Right ventricle myocardium superior (tissue), 1 donor: ENCODE results near the gene SLC22A15. TPM values are rescaled to one million over a fixed set of nuclear protein-coding genes. Genes with fewer than 3 reads are reported as not detected.
A peak's percentile ranks its signal among the peaks of the same experiment; 100 is the strongest.
"Not testable (repeated sequence)": the region's sequence is repeated elsewhere in the genome, so short reads cannot be mapped to it uniquely, and the experiment has no call there.

Experiments
- ATAC-seq: fragments of 200-7000 bp; cut with Tn5 transposase; one replicate; pipeline ENCODE4 v1.9.1; 2020; ENCODE audit warnings: mild to moderate bottlenecking; ENCODE audit not compliant: poor library complexity
- DNase-seq: peaks from one replicate; pipeline ENCODE4 v3.0.0-alpha.2; 2020
- intact Hi-C: fragments of 100-400 bp; cut with DNase I; formaldehyde crosslinking; loops from one replicate; pipeline ENCODE4 v1.11.2; 2022
- long read RNA-seq: library from polyadenylated mRNA; unstranded; transcript quantifications from one replicate; pipeline ENCODE4 v2.0.0, GENCODE V29; 2021
- total RNA-seq: library from RNA; stranded (reverse); fragmentation: NEBNext Ultra II Directional; extraction: Animal tissue kit (Norgen Biotek cat#: 25700); gene quantifications from one replicate; pipeline ENCODE4 v1.2.1, GENCODE V29; 2021
- donor health status: DM: no; HTN: yes; CAD: no; lungs with severe emphysema.

Gene SLC22A15
- 10.7 TPM for total RNA-seq
- long read RNA-seq, full-length matches to known transcripts, result 16 of 27 reads
- long read RNA-seq, partial matches to known transcripts, result 5 of 27 reads
- long read RNA-seq, other reads (novel, unspliced or antisense), result 6 of 27 reads

- peak; percentile 87 for DNase-seq
- ATAC-seq, result peak; percentile 91
- intact Hi-C loops, result loop anchor here (5.0 kb wide), 1 partner anchor 169 kb away; no protein-coding TSS in a partner anchor
Observed at GRCh38 chr1:115976062-115976920, at the start of gene SLC22A15. SLC22A15 (plus strand) TSS chr1:115976513; CDS start chr1:115976628, 115 bp downstream.

GRCh38 chr1:115927971-115928370, 48.3 kb upstream of the SLC22A15 start:
- DNase-seq (no peak), ATAC-seq (no peak)
- intact Hi-C loops, result no loop called here

DNA sequence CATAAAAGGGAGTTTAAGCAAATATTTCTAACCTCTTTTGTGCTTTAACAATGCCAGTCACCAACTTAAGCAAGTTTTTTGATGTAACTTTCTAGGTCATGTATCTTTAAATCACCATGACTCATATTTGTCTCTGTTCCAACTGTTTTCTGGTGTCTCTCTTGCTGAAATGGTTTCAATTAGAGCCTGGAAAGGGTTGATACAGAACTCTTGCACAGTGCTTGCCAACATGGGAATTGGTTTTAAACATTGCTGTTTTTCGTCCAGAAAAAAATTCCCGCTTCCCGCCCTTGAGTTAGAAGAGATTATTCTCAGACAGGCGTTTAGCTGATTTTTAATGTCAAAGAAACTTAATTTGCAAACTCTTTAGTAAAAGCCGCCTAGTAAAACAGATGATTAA, 46.4 kb upstream of the SLC22A15 start:
- no peak for DNase-seq
- intact Hi-C loops, result no loop called here
- peak; percentile 43 for ATAC-seq

DNA sequence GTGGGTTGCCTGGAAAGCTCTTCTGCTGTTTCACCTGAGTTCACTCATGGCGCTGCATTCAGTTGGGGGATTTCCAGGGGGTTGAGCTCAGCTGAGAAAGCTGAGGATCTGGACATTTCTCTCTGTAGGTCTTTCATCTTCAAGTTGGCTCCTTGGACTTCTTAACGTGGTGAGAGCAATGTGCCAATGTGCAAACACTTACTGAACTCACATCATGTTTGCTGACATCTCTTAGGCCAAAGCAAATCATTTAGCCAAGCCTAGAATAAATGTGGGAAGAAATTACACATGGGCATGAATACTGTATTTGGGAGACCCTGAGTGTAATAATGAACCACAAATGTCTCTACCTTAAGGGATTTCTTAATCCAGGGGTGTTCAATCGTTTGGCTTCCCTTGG, 42.7 kb upstream of the SLC22A15 start:
- intact Hi-C loops, result no loop called here
- ATAC-seq (no peak), DNase-seq (no peak)

GRCh38 chr1:115939455-115939854, 36.9 kb upstream of the SLC22A15 start:
- ATAC-seq (no peak), DNase-seq (no peak)
- intact Hi-C loops, result no loop called here

DNA sequence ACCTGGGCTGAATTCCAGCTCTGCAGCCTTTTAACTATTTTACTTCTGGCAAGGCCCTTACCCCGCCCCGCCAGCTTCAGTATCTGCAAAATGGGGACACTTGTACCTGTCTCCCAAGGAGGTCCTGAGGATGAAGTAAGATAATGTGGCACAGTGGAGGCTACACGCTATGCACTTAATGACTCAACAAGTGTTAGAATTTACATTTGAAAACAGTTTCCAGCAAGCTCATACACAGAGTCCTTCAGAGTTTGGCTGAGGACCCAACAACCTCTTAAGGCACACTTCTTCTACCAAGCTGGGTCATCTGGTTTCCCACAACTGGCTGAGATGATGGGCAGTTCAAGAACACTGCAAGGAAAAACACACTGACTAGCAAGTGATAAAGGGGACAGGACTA, 30.2 kb upstream of the SLC22A15 start:
- ATAC-seq (no peak), DNase-seq (no peak)
- intact Hi-C loops, result no loop called here

DNA sequence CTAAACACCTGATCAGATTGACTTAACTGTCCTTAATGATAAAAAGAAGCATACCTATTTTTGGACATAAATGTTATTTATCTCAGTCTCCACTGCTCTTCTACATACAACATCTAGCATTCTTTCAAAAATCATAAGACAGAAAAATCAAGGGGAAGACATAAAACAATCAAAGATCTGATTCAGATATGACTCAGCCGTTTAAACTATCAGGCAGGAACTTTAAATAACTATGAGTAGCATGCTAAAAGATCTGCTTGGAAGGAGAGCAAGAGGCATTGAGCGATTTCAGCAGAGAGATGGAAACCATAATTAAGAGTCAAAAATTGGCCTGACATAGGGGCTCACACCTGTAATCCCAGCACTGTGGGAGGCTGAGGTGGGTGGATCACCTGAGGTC, 27.2 kb upstream of the SLC22A15 start:
- ATAC-seq, result no peak
- intact Hi-C loops, result no loop called here
- DNase-seq, result no peak

DNA sequence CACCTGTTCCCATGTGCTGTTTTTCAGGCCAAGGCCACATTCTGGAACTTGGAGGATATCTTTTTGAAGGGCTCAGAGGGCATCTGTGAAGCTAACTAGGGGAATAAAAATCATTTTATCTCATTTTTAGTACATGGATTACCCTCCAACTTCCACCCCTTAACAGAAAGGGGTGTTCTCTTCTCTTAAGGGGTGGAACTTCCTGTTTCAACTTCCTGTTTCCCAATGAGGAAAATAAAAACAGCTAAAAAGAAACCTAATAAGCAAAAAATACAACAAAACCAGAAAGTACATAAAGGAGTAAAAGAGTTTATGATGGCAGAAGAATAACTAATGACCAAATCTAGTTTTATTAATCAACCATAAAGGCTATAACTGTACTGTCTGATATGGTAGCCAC, 24.8 kb upstream of the SLC22A15 start:
- intact Hi-C loops, result no loop called here
- DNase-seq (no peak), ATAC-seq (no peak)

GRCh38 chr1:115952547-115952946, 23.8 kb upstream of the SLC22A15 start:
- intact Hi-C loops, result no loop called here
- ATAC-seq, result no peak
- no peak for DNase-seq

DNA sequence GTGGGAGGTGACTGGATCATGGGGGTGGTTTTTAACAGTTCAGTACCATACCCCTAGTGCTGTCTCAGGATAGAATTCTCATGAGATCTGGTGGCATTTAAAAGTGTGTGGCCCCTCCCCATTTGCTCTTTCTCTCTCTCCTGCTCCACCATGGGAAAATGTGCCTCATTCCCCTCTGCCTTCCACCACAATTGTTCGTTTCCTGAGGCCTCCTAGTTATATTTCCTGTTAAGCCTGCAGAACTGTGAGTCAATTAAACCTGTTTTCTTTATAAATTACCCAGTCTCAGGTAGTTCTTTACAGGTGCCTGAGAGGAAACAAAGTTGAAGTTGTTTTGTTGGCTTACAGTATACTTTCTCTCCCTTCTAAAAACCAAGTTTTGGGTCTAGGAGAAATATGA, 23.1 kb upstream of the SLC22A15 start:
- no peak for DNase-seq
- no peak for ATAC-seq
- intact Hi-C loops, result no loop called here

- DNase-seq (no peak), ATAC-seq (no peak)
- intact Hi-C loops, result no loop called here
Observed at GRCh38 chr1:115954684-115955083, 21.6 kb upstream of the SLC22A15 start.

DNA sequence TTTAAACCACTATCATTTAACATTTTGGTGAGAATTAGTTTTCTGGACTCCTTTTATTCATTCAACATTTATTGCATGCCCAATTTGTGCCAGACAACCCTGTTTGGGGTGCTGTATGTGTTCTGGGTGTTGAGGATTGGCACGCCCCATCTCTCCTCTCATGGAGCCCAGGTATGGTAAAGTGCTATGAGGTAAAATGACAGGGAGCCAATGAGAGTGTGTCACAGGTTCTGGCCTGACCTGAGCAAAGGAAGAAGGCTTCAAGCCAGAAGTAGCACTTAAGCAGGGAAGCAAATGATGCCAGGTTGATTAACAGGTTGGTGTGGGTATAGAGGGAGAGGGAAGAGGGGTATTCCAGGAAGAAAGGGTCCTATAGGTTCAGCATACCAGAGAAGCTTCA, 21.1 kb upstream of the SLC22A15 start:
- ATAC-seq (no peak), DNase-seq (no peak)
- intact Hi-C loops, result no loop called here

DNA sequence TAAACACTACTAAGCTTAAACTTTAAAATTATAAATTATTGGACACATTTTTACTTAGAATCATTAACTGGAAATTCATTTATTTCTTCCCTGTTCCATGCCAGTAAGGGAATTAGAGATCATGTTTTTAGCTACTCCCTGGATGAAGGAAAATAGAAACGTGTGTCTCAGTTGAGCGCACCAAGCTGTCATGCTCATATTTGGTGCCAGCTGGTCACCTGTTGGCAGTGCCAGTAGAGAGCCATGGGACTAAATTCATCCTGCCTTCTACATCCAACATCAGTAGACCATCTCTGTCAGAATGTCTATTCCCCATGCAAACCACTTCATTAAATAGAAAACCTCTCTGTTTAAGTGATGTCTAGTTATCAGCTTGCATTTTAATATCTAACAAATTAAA, 17.4 kb upstream of the SLC22A15 start:
- intact Hi-C loops, result no loop called here
- no peak for ATAC-seq
- no peak for DNase-seq

DNA sequence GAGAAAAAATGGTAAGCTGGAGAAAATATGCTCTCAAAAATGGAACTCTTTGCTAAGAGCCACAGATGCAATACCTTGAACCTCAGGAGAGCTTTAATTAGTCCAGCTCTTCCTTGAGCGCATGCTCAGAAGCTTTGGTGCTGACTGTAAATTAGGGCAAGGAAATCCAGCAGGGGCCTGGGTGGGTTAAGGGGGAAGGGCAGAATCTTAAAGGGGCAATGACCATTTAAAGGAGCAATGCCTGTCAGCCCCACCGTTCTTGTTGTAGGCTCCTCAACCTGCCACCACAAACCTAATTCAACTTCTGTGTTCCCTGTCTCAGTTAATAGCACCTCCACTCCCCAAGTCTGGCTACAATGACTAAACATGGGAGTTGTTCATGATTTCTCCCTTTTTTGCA, 6.8 kb upstream of the SLC22A15 start:
- no peak for ATAC-seq

GRCh38 chr1:115971778-115972177, 4.5 kb upstream of the SLC22A15 start:
- DNase-seq, intact Hi-C loops, ATAC-seq: not testable (repeated sequence)

More for the DNA sequence above, 6.8 kb upstream of the SLC22A15 start:
- no peak for DNase-seq
- intact Hi-C loops, result no loop called here

GRCh38 chr1:115973154-115973553, 3.2 kb upstream of the SLC22A15 start:
- no peak for DNase-seq
- ATAC-seq, result no peak
- intact Hi-C loops, result no loop called here

GRCh38 chr1:115975569-115976061, 698 bp upstream of the SLC22A15 start:
- intact Hi-C loops, result loop anchor here (5.0 kb wide), 1 partner anchor 168 kb away; no protein-coding TSS in a partner anchor
- ATAC-seq, result no peak
- no peak for DNase-seq

DNA sequence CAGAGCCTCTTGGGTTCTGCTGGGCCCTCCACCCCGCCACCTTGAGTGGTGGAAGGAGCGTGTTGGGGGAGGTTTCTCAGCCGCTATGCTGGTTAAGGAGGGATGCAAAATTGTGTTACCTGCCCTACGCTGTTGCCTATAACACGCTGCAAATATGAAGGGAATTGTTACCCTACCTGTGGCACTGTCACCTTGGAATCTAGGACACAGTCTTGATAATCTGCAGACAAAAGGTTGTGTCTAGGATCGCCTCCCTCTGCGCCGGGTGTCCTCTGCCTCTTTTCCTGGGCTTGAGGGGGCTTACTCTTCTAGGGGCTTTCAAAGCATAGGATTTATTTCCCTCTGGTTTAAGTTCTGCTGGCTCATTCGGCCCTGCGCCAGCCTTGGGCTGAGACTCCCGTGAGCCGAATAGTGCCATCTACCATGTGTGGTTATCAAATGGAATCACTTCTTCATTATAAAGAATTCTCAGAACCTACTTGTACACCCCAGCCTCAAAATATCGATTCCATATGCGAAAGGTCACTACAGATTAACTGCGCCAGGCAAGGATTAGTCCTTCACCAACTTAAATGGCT, 697 bp downstream of the SLC22A15 start:
- intact Hi-C loops, result loop anchor here (5.0 kb wide), 1 partner anchor 170 kb away; no protein-coding TSS in a partner anchor
- no peak for DNase-seq

GRCh38 chr1:115977499-115978258, 1.4 kb downstream of the SLC22A15 start:
- DNase-seq, result no peak

More for the DNA sequence above, 697 bp downstream of the SLC22A15 start:
- ATAC-seq, result no peak

More at GRCh38 chr1:115977499-115978258, 1.4 kb downstream of the SLC22A15 start:
- intact Hi-C loops, result loop anchor here (5.0 kb wide), 1 partner anchor 170 kb away; no protein-coding TSS in a partner anchor
- ATAC-seq, result peak; percentile 9
